GM23248 (cell line): ENCODE results near the gene CCL27. TPM values are rescaled to one million over a fixed set of nuclear protein-coding genes. Genes with fewer than 3 reads are reported as not detected.

Experiments
- DNase-seq: peaks from one replicate; pipeline ENCODE4 v3.0.0-alpha.2; 2015
- H2AFZ ChIP-seq: fragments of 200-600 bp; sonication (generic); 2 replicates; pipeline ENCODE4 v1.6.1; 2016; ENCODE audit warnings: antibody characterized with exemption
- H3F3A ChIP-seq: fragments of 200-600 bp; sonication (generic); 2 replicates; pipeline ENCODE4 v1.6.1; 2016; ENCODE audit warnings: mild to moderate bottlenecking, antibody characterized with exemption, mixed run types; ENCODE audit not compliant: insufficient read depth
- H3K27ac ChIP-seq: fragments of 200-600 bp; sonication (generic); 2 replicates; pipeline ENCODE4 v1.5.1; 2016; ENCODE audit warnings: mild to moderate bottlenecking
- H3K27me3 ChIP-seq: fragments of 200-600 bp; sonication (generic); replicated peaks from 2 replicates; pipeline ENCODE4 v1.6.1; 2016; ENCODE audit warnings: mild to moderate bottlenecking; ENCODE audit not compliant: insufficient read depth
- H3K36me3 ChIP-seq: fragments of 200-600 bp; sonication (generic); 2 replicates; pipeline ENCODE4 v1.6.1; 2016; ENCODE audit warnings: low read depth, mild to moderate bottlenecking
- H3K4me1 ChIP-seq: fragments of 200-600 bp; sonication (generic); 2 replicates; pipeline ENCODE4 v1.6.1; 2016; ENCODE audit warnings: mild to moderate bottlenecking; ENCODE audit not compliant: insufficient read depth
- H3K4me2 ChIP-seq: fragments of 200-600 bp; sonication (generic); one replicate; pipeline ENCODE4 v1.6.1; 2016; ENCODE audit warnings: mild to moderate bottlenecking; ENCODE audit not compliant: unreplicated experiment
- H3K4me3 ChIP-seq: fragments of 200-600 bp; sonication (generic); 2 replicates; pipeline ENCODE4 v1.5.1; 2016; ENCODE audit warnings: mild to moderate bottlenecking
- H3K79me2 ChIP-seq: fragments of 200-600 bp; sonication (generic); 2 replicates; pipeline ENCODE4 v1.6.1; 2016; ENCODE audit warnings: mild to moderate bottlenecking; ENCODE audit not compliant: insufficient read depth
- H3K9ac ChIP-seq: fragments of 200-600 bp; sonication (generic); 2 replicates; pipeline ENCODE4 v1.6.1; 2016; ENCODE audit warnings: mild to moderate bottlenecking
- H3K9me2 ChIP-seq: fragments of 200-600 bp; sonication (generic); 2 replicates; pipeline ENCODE4 v1.6.1; 2016; ENCODE audit warnings: mixed run types, mild to moderate bottlenecking, moderate library complexity; ENCODE audit not compliant: insufficient read depth
- H3K9me3 ChIP-seq: fragments of 200-600 bp; sonication (generic); one replicate; pipeline ENCODE4 v1.6.1; 2017; ENCODE audit warnings: low read depth
- H4K20me1 ChIP-seq: fragments of 200-600 bp; sonication (generic); 2 replicates; pipeline ENCODE4 v1.6.0; 2016; ENCODE audit not compliant: insufficient read depth
- EZH2 ChIP-seq: fragments of 200-600 bp; sonication (generic); IDR thresholded peaks from 2 replicates; pipeline ENCODE4 v1.6.1; 2018; ENCODE audit warnings: antibody characterized with exemption, mild to moderate bottlenecking; ENCODE audit not compliant: insufficient read depth, poor library complexity, severe bottlenecking
- EZH2phosphoT487 ChIP-seq: fragments of 200-600 bp; sonication (generic); IDR thresholded peaks from 2 replicates; pipeline ENCODE4 v1.6.1; 2018; ENCODE audit warnings: antibody characterized with exemption, moderate library complexity, mild to moderate bottlenecking, low read depth; ENCODE audit not compliant: insufficient read depth
- WGBS, 2 experiments: methylation state at CpG; one replicate each; pipeline ENCODE4 v1.1.6; 2015 to 2017; ENCODE audit warnings: low lambda C conversion rate in 2 of 2, low coverage in 1 of 2; ENCODE audit errors: missing lambda C conversion rate in 2 of 2; 5-methylcytosine and 5-hydroxymethylcytosine counted together
- in situ Hi-C: fragments of 300-500 bp; cut with MboI; formaldehyde crosslinking; loops from 2 replicates; pipeline ENCODE4 v1.15.0; 2020
- polyA plus RNA-seq: library from polyadenylated mRNA; unstranded; fragments of >200 nt; fragmentation: Nextera tagmentation; extraction: Ambion mirVana; gene quantifications from 2 replicates; pipeline ENCODE4 v1.2.1, GENCODE V29; 2016
- total RNA-seq: library from RNA; depleted of rRNA; stranded (reverse); fragments of >200 nt; shearing (Covaris generic); gene quantifications from 2 replicates; pipeline ENCODE4 v1.2.3, GENCODE V29; 2014

CCL27 gene
- total and polyA plus RNA-seq, 2 experiments from 2014 or later = 0.50 TPM; not detected in 1

DNA sequence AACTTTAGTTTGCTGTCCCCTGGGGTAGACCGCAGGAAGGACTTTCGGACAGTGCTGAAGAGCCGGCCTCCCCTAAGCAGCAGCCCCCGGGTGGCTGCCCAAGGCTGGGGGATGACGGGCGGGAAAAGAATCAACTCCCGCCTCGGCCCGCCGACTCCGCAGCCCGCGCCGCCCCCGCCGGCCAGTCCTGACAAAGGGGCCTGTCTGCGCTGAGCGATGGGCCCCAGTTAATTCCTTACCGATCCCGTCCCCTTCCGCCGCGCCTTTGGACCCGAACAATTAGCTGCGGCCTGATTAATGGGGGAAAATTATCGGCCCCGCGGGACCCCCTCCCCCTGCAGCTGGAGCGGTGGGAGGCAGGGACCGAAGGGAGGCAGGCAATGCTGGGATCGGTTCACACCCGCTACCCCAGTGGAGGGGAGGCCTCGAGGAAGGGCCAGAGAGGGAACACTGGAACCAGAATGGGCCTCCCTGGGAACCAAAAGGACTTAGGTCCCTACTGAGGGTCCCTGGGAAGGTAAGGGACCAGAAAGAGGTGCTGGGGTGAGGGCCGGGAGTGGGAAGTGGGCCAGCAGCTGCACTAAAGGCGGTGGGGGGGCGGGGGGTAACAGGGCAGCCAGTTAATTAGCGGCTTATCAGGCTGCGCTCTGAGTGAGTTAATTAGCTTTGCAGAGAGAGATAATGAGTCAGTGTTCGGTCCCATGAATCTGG is 37.8 kb downstream of the CCL27 start:
- Histone ChIP-seq H3K9ac (no peak overlapping the region), H3K9me2 (no peaks in the 10 kb centered on the region), H3K4me1 (0 out of 2 replicates have a peak, but pooled peaks cover under 1% of the 10 kb centered on the region), H2AFZ (no peak overlapping the region), H3K4me3 (no peak overlapping the region), H3K27me3 (peaks cover 56% of the 10 kb centered on the region), H3F3A (no peaks in the 10 kb centered on the region), H4K20me1 (no peaks in the 10 kb centered on the region), H3K4me2 (no peak overlapping the region), H3K9me3 (no peaks in the 10 kb centered on the region), H3K36me3 (no peaks in the 10 kb centered on the region), H3K79me2 (peaks cover 7% of the 10 kb centered on the region), H3K27ac (no peak overlapping the region)
- DNase-seq = no peak
- TF ChIP-seq EZH2 = no peak
- in situ Hi-C loops = loop anchor here (25.0 kb wide), 1 partner anchor 112 kb away; the partner anchor contains the start of gene ENHO
- WGBS, 2 experiments = 32 to 34% methylated on average over 21 to 39 of the region's 39 CpGs

DNA sequence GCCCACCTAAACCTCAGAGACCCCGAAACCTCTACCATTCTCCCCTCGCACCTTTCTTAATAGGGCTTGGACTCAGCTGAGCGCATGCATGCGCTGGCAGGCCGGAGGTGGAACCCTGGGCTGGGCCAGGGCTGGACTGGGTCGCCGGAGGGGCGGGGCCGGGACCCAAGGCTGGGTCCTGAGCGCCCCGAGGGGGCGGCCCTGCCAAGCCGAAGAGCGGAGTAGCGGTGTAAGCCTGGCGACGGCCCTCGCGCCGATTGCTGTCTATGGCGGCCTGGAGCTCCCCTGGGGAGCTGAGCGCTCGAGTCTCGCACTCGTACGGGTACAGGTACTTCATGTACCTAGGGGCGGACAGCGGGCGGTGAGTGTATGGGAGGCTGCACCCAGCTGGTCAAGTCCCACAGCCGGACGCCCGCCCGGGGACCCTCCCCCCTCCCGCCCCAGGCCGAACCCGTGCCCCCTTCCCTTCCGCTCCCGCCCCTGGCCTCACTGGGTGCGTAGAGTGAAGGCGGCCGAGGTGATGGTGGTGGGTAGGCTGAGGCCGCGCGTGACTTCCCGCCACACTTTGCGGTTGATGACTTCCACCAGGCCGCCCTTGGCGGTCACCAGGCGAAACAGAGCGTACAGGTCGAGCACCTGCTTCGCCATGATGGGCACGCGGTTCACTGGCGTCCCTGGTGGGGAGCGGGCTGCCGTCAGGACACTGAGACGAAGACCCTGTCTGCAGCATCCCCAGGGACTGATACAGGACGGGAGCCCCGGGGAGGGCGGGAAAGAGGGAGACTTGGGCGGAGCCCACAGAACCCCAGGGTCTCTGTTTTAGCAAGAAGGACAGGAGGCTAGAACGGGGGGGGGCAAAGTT is 38.9 kb downstream of the CCL27 start:
- Histone ChIP-seq H3K36me3 (no peaks in the 10 kb centered on the region), H2AFZ (no peak overlapping the region), H3F3A (no peaks in the 10 kb centered on the region), H3K79me2 (peaks cover 17% of the 10 kb centered on the region), H3K9me2 (no peaks in the 10 kb centered on the region), H3K9ac (no peak overlapping the region), H3K4me1 (peaks cover 8% of the 10 kb centered on the region), H3K9me3 (no peaks in the 10 kb centered on the region), H3K4me3 (no peak overlapping the region), H3K4me2 (no peak overlapping the region), H4K20me1 (no peaks in the 10 kb centered on the region), H3K27ac (no peak overlapping the region), H3K27me3 (peaks cover 49% of the 10 kb centered on the region)
- DNase-seq = no peak
- TF ChIP-seq EZH2 = peak; percentile 1
- no peak for TF ChIP-seq EZH2phosphoT487
- WGBS, 2 experiments = 14 to 25% methylated on average over 41 to 63 of the region's 63 CpGs
- in situ Hi-C loops = loop anchor here (25.0 kb wide), 1 partner anchor 111 kb away; the partner anchor contains the start of gene ENHO

DNA sequence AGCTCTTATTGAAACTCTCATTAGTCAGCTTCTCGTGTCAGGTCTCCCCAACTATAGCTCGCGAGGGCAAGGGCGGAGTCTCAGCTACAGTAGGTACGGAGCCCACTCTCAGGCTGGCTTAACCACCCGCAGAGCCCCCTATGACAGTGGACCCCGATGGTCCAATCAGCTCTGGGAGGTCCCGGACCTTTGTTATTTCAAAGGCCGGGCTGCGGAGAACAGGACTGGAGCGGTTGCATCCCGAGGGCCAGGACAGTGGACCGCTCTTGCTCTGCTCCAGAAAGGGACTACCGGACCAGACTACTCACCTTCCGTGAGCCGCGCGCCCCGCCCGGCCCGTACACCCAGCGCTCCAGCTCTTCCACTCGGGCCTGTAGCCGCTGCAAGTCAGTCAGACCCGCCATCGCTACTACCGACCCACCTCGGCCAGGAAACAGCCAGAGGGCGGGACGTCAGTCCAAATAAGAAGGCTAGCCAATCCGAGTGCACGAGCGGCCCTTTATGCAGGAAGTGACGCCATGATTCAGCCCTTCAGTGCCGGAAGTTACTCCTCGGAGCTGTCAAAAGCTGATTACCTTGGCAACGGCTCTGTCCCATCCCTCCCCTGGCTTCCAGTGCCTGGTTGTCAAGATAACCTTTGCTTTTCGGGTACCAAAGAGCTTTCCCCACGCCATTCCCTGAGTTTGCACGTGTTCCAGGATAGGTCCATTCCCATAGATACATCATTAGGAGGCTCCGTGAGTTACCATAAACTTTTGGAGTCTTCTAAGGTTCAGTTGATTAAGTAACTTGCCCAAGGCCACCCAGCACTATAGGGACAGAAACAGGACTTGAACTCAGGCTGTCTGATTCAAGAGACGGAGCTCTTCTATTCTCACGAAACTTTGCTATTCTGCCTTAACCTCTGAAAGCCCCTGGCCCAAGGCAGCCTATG is 42.1 kb downstream of the CCL27 start, which contains the start of gene DCTN3:
TSS of gene DCTN3 (minus strand) at position 435 of the 934 bp plus-strand sequence. CDS start at position 404, 31 bp downstream.
- Histone ChIP-seq H3K4me3 (peak within 1 kb of the TSS; percentile 91), H3K9me2 (no peaks in the 10 kb centered on the region), H3K4me1 (peaks cover 8% of the 10 kb centered on the region), H3K4me2 (peak within 1 kb of the TSS; percentile 93), H3K36me3 (peaks cover 9% of the 10 kb centered on the region; the same call in 1 of the 2 replicates), H3K27me3 (peaks cover 18% of the 10 kb centered on the region), H3K9me3 (no peaks in the 10 kb centered on the region), H3K79me2 (peaks cover 21% of the 10 kb centered on the region), H2AFZ (peak within 1 kb of the TSS; percentile 98), H3K27ac (peak within 1 kb of the TSS; percentile 26), H4K20me1 (no peaks in the 10 kb centered on the region), H3F3A (no peaks in the 10 kb centered on the region), H3K9ac (peak within 1 kb of the TSS; percentile 89)
- DNase-seq = peak; percentile 100
- 2% methylated on average over 38 to 41 of the region's 43 CpGs for WGBS, 2 experiments
- in situ Hi-C loops = loop anchor here (25.0 kb wide), 1 partner anchor 108 kb away; the partner anchor contains the start of gene ENHO
- TF ChIP-seq EZH2phosphoT487 (no peak), EZH2 (no peak)
